ENCODE measurements around the gene ULK1.

Gene ULK1

GRCh38 chr12:131892711-131893604, 1.5 kb upstream of the ULK1 start:
- no peak for DNase-seq (ENCODE audit: low read depth in 2 of 2)

GRCh38 chr12:131893605-131894312, 663 bp upstream of the ULK1 start:
- no peak for DNase-seq (ENCODE audit: low read depth in 2 of 2)

GRCh38 chr12:131894981-131895639, 688 bp downstream of the ULK1 start:
- no peak for DNase-seq (ENCODE audit: low read depth in 2 of 2)

GRCh38 chr12:131895640-131896079, 1.2 kb downstream of the ULK1 start:
- DNase-seq (ENCODE audit: low read depth in 2 of 2): no peak

GRCh38 chr12:131896080-131896810, 1.8 kb downstream of the ULK1 start:
- DNase-seq (ENCODE audit: low read depth in 2 of 2): peak; percentile 57 to 67

- no peak for DNase-seq (ENCODE audit: low read depth in 2 of 2)
These were observed 2.4 kb downstream of the ULK1 start for GRCh38 chr12:131896811-131897270.

- no peak for DNase-seq (ENCODE audit: low read depth in 2 of 2)
These were observed 2.9 kb downstream of the ULK1 start for GRCh38 chr12:131897276-131897675.

- DNase-seq (ENCODE audit: low read depth in 2 of 2): no peak
These were observed 3.5 kb downstream of the ULK1 start for GRCh38 chr12:131897875-131898274.

- no peak for DNase-seq (ENCODE audit: low read depth in 2 of 2)
These were observed 6.0 kb downstream of the ULK1 start for GRCh38 chr12:131900397-131900796.

- no peak for DNase-seq (ENCODE audit: low read depth in 2 of 2)
These were observed 7.3 kb downstream of the ULK1 start for GRCh38 chr12:131901431-131902331.

GRCh38 chr12:131902332-131903241, 8.2 kb downstream of the ULK1 start:
- no peak for DNase-seq (ENCODE audit: low read depth in 2 of 2)

- no peak for DNase-seq (ENCODE audit: low read depth in 2 of 2)
These were observed 9.1 kb downstream of the ULK1 start for GRCh38 chr12:131903270-131904255.

GRCh38 chr12:131904346-131904745, 9.9 kb downstream of the ULK1 start:
- DNase-seq (ENCODE audit: low read depth in 2 of 2): no peak

- DNase-seq (ENCODE audit: low read depth in 2 of 2): no peak
These were observed 10.7 kb downstream of the ULK1 start for GRCh38 chr12:131905081-131905629.

- DNase-seq (ENCODE audit: low read depth in 2 of 2): no peak
These were observed 11.2 kb downstream of the ULK1 start for GRCh38 chr12:131905630-131906091.

GRCh38 chr12:131907379-131908091, 13.1 kb downstream of the ULK1 start:
- DNase-seq (ENCODE audit: low read depth in 2 of 2): no peak

Measured in stimulated activated CD4-positive, alpha-beta T cell treated with anti-CD3 and anti-CD28 coated beads, Interleukin-4, amount 100 ng/mL, for 48 hours (primary cell).